Fibroblast of lung (primary cell): ENCODE measurements around the gene MYL6. TPM values are rescaled to one million over a fixed set of nuclear protein-coding genes. Genes with fewer than 3 reads are reported as not detected.
A peak's percentile ranks its signal among the peaks of the same experiment; 100 is the strongest.

ENCODE experiments used
- DNase-seq, 2 donors: peaks; one replicate each; pipeline versions ENCODE4 v3.0.0 to v3.0.0-alpha.2; 2010; ENCODE audit warnings: low read depth in 2 of 2
- H2AFZ ChIP-seq: 2 replicates; pipeline ENCODE4 v1.5.1; 2012; ENCODE audit warnings: low read length, control low read depth, inconsistent platforms
- H3K27ac ChIP-seq: 2 replicates; pipeline ENCODE4 v1.5.1; 2011; ENCODE audit warnings: low read length, control low read depth; ENCODE audit not compliant: insufficient read depth
- H3K27me3 ChIP-seq: 2 replicates; pipeline ENCODE4 v1.5.1; 2011; ENCODE audit warnings: mild to moderate bottlenecking, low read length; ENCODE audit not compliant: control insufficient read depth, insufficient read depth
- H3K36me3 ChIP-seq: 2 replicates; pipeline ENCODE4 v1.5.1; 2011; ENCODE audit warnings: low read length; ENCODE audit not compliant: control insufficient read depth, insufficient read depth
- H3K4me1 ChIP-seq: 2 replicates; pipeline ENCODE4 v1.5.1; 2011; ENCODE audit warnings: low read length; ENCODE audit not compliant: control insufficient read depth, insufficient read depth; ENCODE audit errors: extremely low read depth
- H3K4me2 ChIP-seq: 2 replicates; pipeline ENCODE4 v1.5.1; 2011; ENCODE audit warnings: low read length, control low read depth; ENCODE audit not compliant: insufficient read depth; ENCODE audit errors: extremely low read depth
- H3K4me3 ChIP-seq, 4 experiments: fragments of 200-600 bp in 1 of 4; sonication (generic) in 1 of 4; replicated peaks in 1 of 4; 2 replicates each; pipeline ENCODE4 v1.5.1; 2011 to 2016; ENCODE audit warnings: low read length in 4 of 4, low read depth in 3 of 4, mild to moderate bottlenecking in 3 of 4, control low read depth in 2 of 4, inconsistent platforms in 1 of 4, mixed read lengths in 1 of 4; ENCODE audit not compliant: insufficient read depth in 1 of 4; ENCODE audit errors: control extremely low read depth in 1 of 4
- H3K79me2 ChIP-seq: 2 replicates; pipeline ENCODE4 v1.5.1; 2012; ENCODE audit warnings: mild to moderate bottlenecking, low read length, inconsistent platforms; ENCODE audit not compliant: control insufficient read depth, insufficient read depth
- H3K9ac ChIP-seq: 2 replicates; pipeline ENCODE4 v1.5.1; 2011; ENCODE audit warnings: mild to moderate bottlenecking, low read length, control low read depth; ENCODE audit not compliant: insufficient read depth
- H3K9me3 ChIP-seq: 2 replicates; pipeline ENCODE4 v1.5.1; 2012; ENCODE audit warnings: low read depth, low read length; ENCODE audit not compliant: control insufficient read depth, insufficient read depth
- H4K20me1 ChIP-seq: 2 replicates; pipeline ENCODE4 v1.5.1; 2011; ENCODE audit warnings: low read length; ENCODE audit not compliant: control insufficient read depth, insufficient read depth; ENCODE audit errors: extremely low read depth
- CTCF ChIP-seq, 2 donors: IDR thresholded peaks in 1 of 2; conservative IDR thresholded peaks in 1 of 2; 1 replicate in 1 of 2; 2 replicates in 1 of 2; pipeline ENCODE4 v1.5.1; 2011 to 2012; ENCODE audit warnings: low read length in 2 of 2, control low read depth in 1 of 2, inconsistent platforms in 1 of 2, low read depth in 1 of 2, mild to moderate bottlenecking in 1 of 2
- EZH2 ChIP-seq: IDR thresholded peaks from 2 replicates; pipeline ENCODE4 v1.5.1; 2012; ENCODE audit warnings: low read length, control low read depth, mild to moderate bottlenecking; ENCODE audit errors: missing control alignments
- polyA plus RNA-seq, 2 donors: library from polyadenylated mRNA; depleted of rRNA in 1 of 2; stranded (reverse) in 1 of 2; unstranded in 1 of 2; fragments of >200 nt; gene quantifications; 2 replicates each; pipeline ENCODE4 v1.2.1, GENCODE V29; 2011 to 2012; ENCODE audit warnings: missing spikeins in 1 of 2
- total RNA-seq: library from RNA; depleted of rRNA; stranded (reverse); fragments of >200 nt; gene quantifications from 2 replicates; pipeline ENCODE4 v1.2.1, GENCODE V29; 2014

The MYL6 gene
- total and polyA plus RNA-seq, 2 donors (not counting 1 experiment from before 2014, with no cell fraction given): 1,517 to 7,941 TPM

GRCh38 chr12:56129942-56130495 is 28.1 kb upstream of the MYL6 start:
- peak overlapping the region; percentile 77 to 97 (median 86) for H3K4me3 ChIP-seq
- H3K9ac ChIP-seq: no peak overlapping the region
- no peak for TF ChIP-seq EZH2
- H3K79me2 ChIP-seq: peaks cover 25% of the 10 kb centered on the region
- no peak overlapping the region for H3K27ac ChIP-seq
- no peaks in the 10 kb centered on the region for H4K20me1 ChIP-seq
- peak overlapping the region; percentile 92 for H3K4me2 ChIP-seq
- no peaks in the 10 kb centered on the region for H3K9me3 ChIP-seq
- no peak overlapping the region for H2AFZ ChIP-seq
- H3K4me1 ChIP-seq: peaks cover 11% of the 10 kb centered on the region
- no peaks in the 10 kb centered on the region for H3K27me3 ChIP-seq
- DNase-seq: no peak
- H3K36me3 ChIP-seq: peaks cover 25% of the 10 kb centered on the region

GRCh38 chr12:56130876-56131275 is 27.3 kb upstream of the MYL6 start:
- H3K36me3 ChIP-seq: peaks cover 27% of the 10 kb centered on the region

GRCh38 chr12:56134897-56135296 is 23.3 kb upstream of the MYL6 start:
- no peak for TF ChIP-seq EZH2
- Histone ChIP-seq H3K4me1 (peaks cover 4% of the 10 kb centered on the region), H3K27ac (no peak overlapping the region), H3K9ac (no peak overlapping the region), H3K79me2 (peaks cover 7% of the 10 kb centered on the region), H3K36me3 (peaks cover 42% of the 10 kb centered on the region), H4K20me1 (no peaks in the 10 kb centered on the region), H3K4me2 (no peak overlapping the region), H3K4me3 (no peak overlapping the region), H3K9me3 (no peaks in the 10 kb centered on the region), H2AFZ (no peak overlapping the region), H3K27me3 (no peaks in the 10 kb centered on the region)
- no peak for DNase-seq

More at GRCh38 chr12:56130876-56131275, 27.3 kb upstream of the MYL6 start:
- Histone ChIP-seq H3K27me3 (no peaks in the 10 kb centered on the region), H3K9ac (no peak overlapping the region), H3K4me1 (peaks cover 11% of the 10 kb centered on the region), H3K4me3 (peak overlapping the region in 1 of 4 experiments; percentile 4), H3K9me3 (no peaks in the 10 kb centered on the region), H2AFZ (no peak overlapping the region), H3K79me2 (peaks cover 25% of the 10 kb centered on the region), H4K20me1 (no peaks in the 10 kb centered on the region), H3K4me2 (no peak overlapping the region), H3K27ac (no peak overlapping the region)
- no peak for DNase-seq
- TF ChIP-seq CTCF (conservative IDR thresholded peaks at IDR 0.05 in 1 of 2, IDR thresholded peaks at IDR 0.05 in 1 of 2; ENCODE audit: low read depth in 1 of 2, low read length in 2 of 2): no peak
- no peak for TF ChIP-seq EZH2

GRCh38 chr12:56137853-56138571 is 20.1 kb upstream of the MYL6 start:
- no peak for DNase-seq
- no peak overlapping the region for H3K9ac ChIP-seq
- H3K27me3 ChIP-seq: no peaks in the 10 kb centered on the region
- H4K20me1 ChIP-seq: no peaks in the 10 kb centered on the region
- H3K36me3 ChIP-seq: peaks cover 35% of the 10 kb centered on the region
- H3K79me2 ChIP-seq: no peaks in the 10 kb centered on the region
- H3K4me1 ChIP-seq: no peaks in the 10 kb centered on the region
- H3K4me2 ChIP-seq: no peak overlapping the region
- H3K9me3 ChIP-seq: no peaks in the 10 kb centered on the region
- TF ChIP-seq CTCF (conservative IDR thresholded peaks at IDR 0.05 in 1 of 2, IDR thresholded peaks at IDR 0.05 in 1 of 2; ENCODE audit: low read depth in 1 of 2, low read length in 2 of 2) (no peak), EZH2 (no peak)
- H3K27ac ChIP-seq: no peak overlapping the region
- no peak overlapping the region for H2AFZ ChIP-seq
- no peak overlapping the region for H3K4me3 ChIP-seq
